HepG2 (cell line): ENCODE measurements around the gene TIMP3. TPM values are rescaled to one million over a fixed set of nuclear protein-coding genes. Genes with fewer than 3 reads are reported as not detected.

Experiments used
- ARNT2 ChIP-seq: sonication (generic); formaldehyde crosslinking; IDR thresholded peaks from 2 replicates; pipeline ENCODE4 v1.8.0; 2022; ENCODE audit warnings: mild to moderate bottlenecking, low read depth, missing genetic modification reagents, moderate library complexity
- BHLHE40 ChIP-seq: IDR thresholded peaks from 2 replicates; pipeline ENCODE4 v1.6.1; 2011; ENCODE audit warnings: low read length, improper control_type of control experiment
- CREBL2 ChIP-seq: sonication (generic); formaldehyde crosslinking; IDR thresholded peaks from 2 replicates; pipeline ENCODE4 v1.8.1; 2023; ENCODE audit warnings: missing genetic modification reagents, mild to moderate bottlenecking, borderline replicate concordance
- EHMT2 ChIP-seq: fragments of 200-600 bp; sonication (generic); IDR thresholded peaks from 2 replicates; pipeline ENCODE4 v1.7.0; 2017; ENCODE audit warnings: antibody characterized with exemption, low read depth, low read length, borderline replicate concordance
- FOSL2 ChIP-seq: sonication (generic); formaldehyde crosslinking; IDR thresholded peaks from 2 replicates; pipeline ENCODE4 v1.4.0; 2020; ENCODE audit warnings: missing genetic modification reagents
- FOXO1 ChIP-seq: sonication (generic); formaldehyde crosslinking; IDR thresholded peaks from 2 replicates; pipeline ENCODE4 v1.4.0; 2020; ENCODE audit warnings: missing genetic modification reagents
- HDAC6 ChIP-seq: fragments of 200-600 bp; sonication (generic); IDR thresholded peaks from 2 replicates; pipeline ENCODE4 v1.7.0; 2017; ENCODE audit warnings: mild to moderate bottlenecking, antibody characterized with exemption, low read length, low read depth
- HES4 ChIP-seq: sonication (generic); formaldehyde crosslinking; IDR thresholded peaks from 2 replicates; pipeline ENCODE4 v1.9.0; 2021; ENCODE audit warnings: mild to moderate bottlenecking, missing genetic modification reagents, borderline replicate concordance
- HNRNPUL1 ChIP-seq: fragments of 200-400 bp; formaldehyde crosslinking; IDR thresholded peaks from 2 replicates; pipeline ENCODE4 v1.6.1; 2017; ENCODE audit warnings: low read depth, mild to moderate bottlenecking, low read length, moderate library complexity
- KAT2B ChIP-seq: fragments of 150-350 bp; IDR thresholded peaks from 2 replicates; pipeline ENCODE4 v1.6.1; 2014; ENCODE audit warnings: low read depth, low read length, borderline replicate concordance
- MED1 ChIP-seq: sonication (generic); formaldehyde crosslinking; IDR thresholded peaks from 2 replicates; pipeline ENCODE4 v1.4.0; 2020; ENCODE audit warnings: missing genetic modification reagents
- MXD1 ChIP-seq: sonication (generic); formaldehyde crosslinking; IDR thresholded peaks from 2 replicates; pipeline ENCODE4 v1.4.0; 2020; ENCODE audit warnings: mild to moderate bottlenecking, missing genetic modification reagents
- SALL1 ChIP-seq: sonication (generic); formaldehyde crosslinking; IDR thresholded peaks from 2 replicates; pipeline ENCODE4 v1.8.0; 2022; ENCODE audit warnings: mild to moderate bottlenecking, missing genetic modification reagents
- SAP130 ChIP-seq: IDR thresholded peaks from 2 replicates; pipeline ENCODE4 v1.6.1; 2016; ENCODE audit warnings: low read depth
- TAF15 ChIP-seq: fragments of 200-400 bp; formaldehyde crosslinking; IDR thresholded peaks from one replicate; pipeline ENCODE4 v1.6.1; 2018; ENCODE audit warnings: mild to moderate bottlenecking, low read depth, low read length; ENCODE audit not compliant: poor library complexity, severe bottlenecking
- ZNF207 ChIP-seq: fragments of 450-650 bp; IDR thresholded peaks from 2 replicates; pipeline ENCODE4 v1.6.1; 2016; ENCODE audit warnings: antibody characterized with exemption, borderline replicate concordance
- ZNF329 ChIP-seq: sonication (generic); formaldehyde crosslinking; IDR thresholded peaks from 2 replicates; pipeline ENCODE4 v1.9.0; 2021; ENCODE audit warnings: low read depth, mild to moderate bottlenecking, missing genetic modification reagents
- ZNF331 ChIP-seq: sonication (generic); formaldehyde crosslinking; IDR thresholded peaks from 2 replicates; pipeline ENCODE4 v1.4.0; 2020; ENCODE audit warnings: missing genetic modification reagents
- ZNF468 ChIP-seq: sonication (generic); formaldehyde crosslinking; IDR thresholded peaks from 2 replicates; pipeline ENCODE4 v1.8.0; 2022; ENCODE audit warnings: mild to moderate bottlenecking, moderate library complexity, missing genetic modification reagents
- ZNF746 ChIP-seq: sonication (generic); formaldehyde crosslinking; IDR thresholded peaks from 2 replicates; pipeline ENCODE4 v1.8.0; 2022; ENCODE audit warnings: mild to moderate bottlenecking, missing genetic modification reagents
- ZNF784 ChIP-seq: sonication (generic); formaldehyde crosslinking; IDR thresholded peaks from 2 replicates; pipeline ENCODE4 v1.5.1; 2020; ENCODE audit warnings: missing genetic modification reagents, mild to moderate bottlenecking, borderline replicate concordance
- ZSCAN30 ChIP-seq: sonication (generic); formaldehyde crosslinking; IDR thresholded peaks from 2 replicates; pipeline ENCODE4 v1.5.0; 2020; ENCODE audit warnings: mild to moderate bottlenecking, missing genetic modification reagents
- polyA plus RNA-seq, 8 experiments: library from polyadenylated mRNA; depleted of rRNA in 3 of 8; stranded (reverse) in 7 of 8; unstranded in 1 of 8; fragments of >200 nt; fragmentation: Illumina TruSeq in 4 of 8; extraction: Trizol in 4 of 8; gene quantifications; 2 replicates each; pipeline versions ENCODE4 v1.2.1 to v1.2.3, GENCODE V29; 2011 to 2016; ENCODE audit warnings: low read depth in 4 of 8, missing spikeins in 1 of 8, mixed read lengths in 1 of 8; ENCODE audit not compliant: insufficient read depth in 1 of 8
- total RNA-seq, 5 experiments: library from RNA; depleted of rRNA; stranded (reverse); fragments of >200 nt; fragmentation: Illumina TruSeq; extraction: Trizol; gene quantifications; 2 replicates each; pipeline ENCODE4 v1.2.3, GENCODE V29; 2016; ENCODE audit warnings: low read depth in 1 of 5
- TF ChIP-seq, protein P1 (sequence below): sonication (generic); formaldehyde crosslinking; IDR thresholded peaks from 2 replicates; pipeline ENCODE4 v1.8.0; 2023; ENCODE audit warnings: mild to moderate bottlenecking, missing genetic modification reagents
- TF ChIP-seq, protein P2 (sequence below): sonication (generic); formaldehyde crosslinking; IDR thresholded peaks from 2 replicates; pipeline ENCODE4 v1.4.0; 2020; ENCODE audit warnings: missing genetic modification reagents, borderline replicate concordance

Gene TIMP3
- total and polyA plus RNA-seq, 2 of the 13 experiments (the other 11 are each of a cell fraction or from before 2014, with no cell fraction given) = 57.3 to 86.6 TPM

GRCh38 chr22:32801537-32802236, at the start of gene TIMP3 (continued):
- TF ChIP-seq ZNF329 (no peak; the same call in 1 of the 2 replicates), ZNF331 (CRISPR knock-in tag) (no peak), SAP130 (CRISPR knock-in tag) (no peak; the same call in 1 of the 2 replicates), ZNF207 (no peak), HES4 (CRISPR knock-in tag) (no peak), SALL1 (CRISPR knock-in tag) (no peak; the same call in 1 of the 2 replicates), ARNT2 (peak; percentile 34; the same call in 1 of the 2 replicates), KAT2B (no peak), MED1 (CRISPR knock-in tag) (peak; percentile 48; the same call in 1 of the 2 replicates), HDAC6 (no peak), BHLHE40 (no peak), MXD1 (no peak; the same call in 1 of the 2 replicates), EHMT2 (no peak), ZSCAN30 (CRISPR knock-in tag) (no peak), FOXO1 (CRISPR knock-in tag) (peak; percentile 24; the same call in 1 of the 2 replicates), ZNF468 (CRISPR knock-in tag) (no peak), ZNF746 (no peak), ZNF784 (no peak), TAF15 (no peak), HNRNPUL1 (no peak), CREBL2 (CRISPR knock-in tag) (no peak), FOSL2 (CRISPR knock-in tag) (no peak)
- TF ChIP-seq, protein P1, sequence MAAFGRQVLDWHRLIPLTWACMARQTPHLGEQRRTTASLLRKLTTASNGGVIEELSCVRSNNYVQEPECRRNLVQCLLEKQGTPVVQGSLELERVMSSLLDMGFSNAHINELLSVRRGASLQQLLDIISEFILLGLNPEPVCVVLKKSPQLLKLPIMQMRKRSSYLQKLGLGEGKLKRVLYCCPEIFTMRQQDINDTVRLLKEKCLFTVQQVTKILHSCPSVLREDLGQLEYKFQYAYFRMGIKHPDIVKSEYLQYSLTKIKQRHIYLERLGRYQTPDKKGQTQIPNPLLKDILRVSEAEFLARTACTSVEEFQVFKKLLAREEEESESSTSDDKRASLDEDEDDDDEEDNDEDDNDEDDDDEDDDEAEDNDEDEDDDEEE (CRISPR knock-in tag) = no peak
- TF ChIP-seq, protein P2, sequence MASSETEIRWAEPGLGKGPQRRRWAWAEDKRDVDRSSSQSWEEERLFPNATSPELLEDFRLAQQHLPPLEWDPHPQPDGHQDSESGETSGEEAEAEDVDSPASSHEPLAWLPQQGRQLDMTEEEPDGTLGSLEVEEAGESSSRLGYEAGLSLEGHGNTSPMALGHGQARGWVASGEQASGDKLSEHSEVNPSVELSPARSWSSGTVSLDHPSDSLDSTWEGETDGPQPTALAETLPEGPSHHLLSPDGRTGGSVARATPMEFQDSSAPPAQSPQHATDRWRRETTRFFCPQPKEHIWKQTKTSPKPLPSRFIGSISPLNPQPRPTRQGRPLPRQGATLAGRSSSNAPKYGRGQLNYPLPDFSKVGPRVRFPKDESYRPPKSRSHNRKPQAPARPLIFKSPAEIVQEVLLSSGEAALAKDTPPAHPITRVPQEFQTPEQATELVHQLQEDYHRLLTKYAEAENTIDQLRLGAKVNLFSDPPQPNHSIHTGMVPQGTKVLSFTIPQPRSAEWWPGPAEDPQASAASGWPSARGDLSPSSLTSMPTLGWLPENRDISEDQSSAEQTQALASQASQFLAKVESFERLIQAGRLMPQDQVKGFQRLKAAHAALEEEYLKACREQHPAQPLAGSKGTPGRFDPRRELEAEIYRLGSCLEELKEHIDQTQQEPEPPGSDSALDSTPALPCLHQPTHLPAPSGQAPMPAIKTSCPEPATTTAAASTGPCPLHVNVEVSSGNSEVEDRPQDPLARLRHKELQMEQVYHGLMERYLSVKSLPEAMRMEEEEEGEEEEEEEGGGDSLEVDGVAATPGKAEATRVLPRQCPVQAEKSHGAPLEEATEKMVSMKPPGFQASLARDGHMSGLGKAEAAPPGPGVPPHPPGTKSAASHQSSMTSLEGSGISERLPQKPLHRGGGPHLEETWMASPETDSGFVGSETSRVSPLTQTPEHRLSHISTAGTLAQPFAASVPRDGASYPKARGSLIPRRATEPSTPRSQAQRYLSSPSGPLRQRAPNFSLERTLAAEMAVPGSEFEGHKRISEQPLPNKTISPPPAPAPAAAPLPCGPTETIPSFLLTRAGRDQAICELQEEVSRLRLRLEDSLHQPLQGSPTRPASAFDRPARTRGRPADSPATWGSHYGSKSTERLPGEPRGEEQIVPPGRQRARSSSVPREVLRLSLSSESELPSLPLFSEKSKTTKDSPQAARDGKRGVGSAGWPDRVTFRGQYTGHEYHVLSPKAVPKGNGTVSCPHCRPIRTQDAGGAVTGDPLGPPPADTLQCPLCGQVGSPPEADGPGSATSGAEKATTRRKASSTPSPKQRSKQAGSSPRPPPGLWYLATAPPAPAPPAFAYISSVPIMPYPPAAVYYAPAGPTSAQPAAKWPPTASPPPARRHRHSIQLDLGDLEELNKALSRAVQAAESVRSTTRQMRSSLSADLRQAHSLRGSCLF = no peak
